ENCODE data around the gene NFIB. TPM values are rescaled to one million over a fixed set of nuclear protein-coding genes. Genes with fewer than 3 reads are reported as not detected.

Gene NFIB
- total RNA-seq, 1 donor from 2014 or later: 38.4 TPM

DNA sequence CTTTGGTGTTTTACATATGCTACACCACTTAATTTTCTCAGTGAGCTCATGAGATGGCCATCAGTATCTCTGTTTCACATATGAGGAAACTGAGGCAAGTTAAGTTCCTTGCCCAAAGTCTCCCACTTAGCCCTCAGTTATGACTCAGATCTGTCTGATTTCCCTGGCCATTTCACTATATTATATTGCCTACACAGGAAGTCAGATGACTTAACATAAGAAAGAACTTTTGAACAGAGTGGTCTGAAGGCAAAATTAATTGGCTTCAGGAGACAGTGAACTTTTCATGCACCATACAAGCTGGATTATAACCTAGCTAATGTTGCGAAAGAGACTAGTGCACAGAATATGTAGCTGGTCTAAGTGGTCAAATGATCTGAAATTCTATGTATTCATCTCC, 221.6 kb downstream of the NFIB start:
- no peak for DNase-seq (ENCODE audit: low spot score)
- no peak for ATAC-seq

GRCh38 chr9:14089051-14089803, 224.7 kb downstream of the NFIB start:
- no peak for DNase-seq (ENCODE audit: low spot score)
- ATAC-seq: no peak

DNA sequence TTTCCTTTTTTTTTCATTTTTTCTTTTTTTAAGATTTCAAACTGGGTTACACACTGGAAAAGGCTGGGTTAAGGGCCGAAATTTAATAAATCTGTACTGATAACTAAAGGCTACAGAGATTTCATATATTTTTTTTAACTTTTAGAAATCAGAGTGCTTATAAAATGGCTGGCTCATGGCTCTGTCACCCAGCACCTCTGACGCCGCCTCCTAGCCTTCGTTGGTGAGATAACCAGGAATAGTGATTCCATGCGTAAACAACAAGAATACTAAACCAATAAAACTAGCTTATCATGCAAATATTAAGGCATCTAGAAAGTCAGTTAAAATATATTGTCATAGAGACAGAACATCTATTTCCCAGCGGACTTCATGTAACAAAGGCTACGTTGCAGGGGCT, 226.4 kb downstream of the NFIB start:
- ATAC-seq (no peak), DNase-seq (ENCODE audit: low spot score) (no peak)

GRCh38 chr9:14086495-14086894, 227.4 kb downstream of the NFIB start:
- DNase-seq (ENCODE audit: low spot score) (no peak), ATAC-seq (no peak)

- ATAC-seq: no peak
- no peak for DNase-seq (ENCODE audit: low spot score)
These were observed 228.1 kb downstream of the NFIB start for GRCh38 chr9:14085810-14086209.

- peak; percentile 55 for ATAC-seq
- no peak for DNase-seq (ENCODE audit: low spot score)
These were observed 229.1 kb downstream of the NFIB start for GRCh38 chr9:14084867-14085266.

DNA sequence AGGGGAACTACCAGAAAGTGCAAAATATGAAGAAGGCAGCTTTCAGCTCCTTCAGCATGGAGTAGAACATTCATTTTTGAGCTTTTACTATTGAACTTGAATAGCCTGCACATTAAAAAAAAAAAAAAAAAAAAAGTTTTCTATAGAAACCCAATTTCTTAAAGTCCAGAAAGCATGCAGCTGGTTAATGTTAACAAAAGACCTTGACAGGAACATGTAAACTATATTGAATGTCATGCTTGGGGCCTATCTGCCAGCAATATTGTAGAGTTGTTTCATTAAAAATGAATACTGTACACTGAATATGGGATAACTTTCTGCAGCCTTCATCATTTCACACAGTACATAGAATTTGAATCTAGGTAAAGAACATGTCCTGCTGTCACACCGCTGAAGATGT, 230.6 kb downstream of the NFIB start:
- no peak for ATAC-seq
- no peak for DNase-seq (ENCODE audit: low spot score)

- no peak for ATAC-seq
- DNase-seq (ENCODE audit: low spot score): no peak
These were observed 231.2 kb downstream of the NFIB start for GRCh38 chr9:14082732-14083131.

- ATAC-seq: no peak
- no peak for DNase-seq (ENCODE audit: low spot score)
These were observed 232.2 kb downstream of the NFIB start for GRCh38 chr9:14081745-14082144.

- ATAC-seq (no peak), DNase-seq (ENCODE audit: low spot score) (no peak)
These were observed 232.9 kb downstream of the NFIB start for GRCh38 chr9:14080959-14081542.

GRCh38 chr9:14079440-14079839, 234.5 kb downstream of the NFIB start:
- DNase-seq (ENCODE audit: low spot score): no peak
- no peak for ATAC-seq

DNA sequence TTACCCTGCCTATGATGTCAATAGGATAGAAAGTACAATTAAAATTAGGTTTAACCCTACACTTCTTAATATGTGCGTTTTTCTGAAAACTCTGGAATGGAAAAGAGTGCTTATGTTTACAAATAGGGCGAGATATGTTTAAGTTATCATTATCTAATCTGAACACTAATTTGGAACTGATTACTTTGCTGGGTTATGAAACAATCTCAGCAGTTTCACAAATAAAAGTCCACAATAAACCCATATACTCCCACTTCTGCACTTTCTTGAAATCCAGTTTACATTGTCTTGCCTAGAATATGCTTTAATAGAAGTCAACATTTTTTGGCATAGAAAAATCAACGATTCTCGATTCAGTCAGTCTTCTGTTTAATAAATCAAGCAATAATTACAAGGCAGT, 236.3 kb downstream of the NFIB start:
- DNase-seq (ENCODE audit: low spot score) (no peak), ATAC-seq (no peak)

DNA sequence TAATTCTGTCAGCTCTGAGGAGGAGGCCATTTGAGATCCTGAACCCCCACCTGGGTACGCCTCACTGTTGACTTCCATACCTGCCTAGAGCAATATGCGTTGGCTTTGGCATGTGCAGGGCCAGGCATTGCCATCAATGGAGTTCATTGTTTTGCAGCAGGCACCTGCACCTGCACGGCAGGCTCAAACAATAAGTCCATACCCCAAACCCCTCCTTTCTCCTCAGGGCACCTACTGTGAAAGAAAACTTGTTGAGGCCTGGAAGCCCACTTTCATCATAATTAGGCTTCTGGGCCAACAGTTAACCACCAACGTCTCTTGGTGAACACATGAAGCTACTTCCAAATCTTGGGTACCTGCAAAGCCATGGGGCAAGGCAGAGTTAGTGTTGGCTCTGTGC, 238.7 kb downstream of the NFIB start:
- ATAC-seq: no peak
- DNase-seq (ENCODE audit: low spot score): no peak

GRCh38 chr9:14072850-14073249, 241.1 kb downstream of the NFIB start:
- ATAC-seq (peak; percentile 51), DNase-seq (ENCODE audit: low spot score) (no peak)

- ATAC-seq (no peak), DNase-seq (ENCODE audit: low spot score) (no peak)
These were observed 242.5 kb downstream of the NFIB start for GRCh38 chr9:14071484-14071883.

DNA sequence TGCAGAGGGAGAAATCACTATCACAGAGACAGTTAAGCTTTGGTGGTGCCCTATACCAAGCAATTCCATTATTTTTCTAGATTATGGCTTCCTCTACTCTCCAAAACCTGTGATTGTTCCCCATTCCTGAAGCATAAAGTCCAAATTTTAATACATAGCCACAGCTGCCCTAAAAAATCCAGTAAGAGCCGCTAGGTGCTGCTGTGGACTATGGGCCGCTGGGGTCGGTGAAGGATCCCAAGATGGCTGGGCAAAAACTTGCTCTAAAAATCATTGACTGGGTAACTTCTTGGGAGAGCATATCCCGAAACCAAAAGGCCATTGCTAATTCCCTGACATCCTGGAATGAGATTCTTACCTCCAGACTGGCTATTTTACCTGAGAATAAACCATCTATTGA, 245.3 kb downstream of the NFIB start:
- ATAC-seq (no peak), DNase-seq (ENCODE audit: low spot score) (no peak)

DNA sequence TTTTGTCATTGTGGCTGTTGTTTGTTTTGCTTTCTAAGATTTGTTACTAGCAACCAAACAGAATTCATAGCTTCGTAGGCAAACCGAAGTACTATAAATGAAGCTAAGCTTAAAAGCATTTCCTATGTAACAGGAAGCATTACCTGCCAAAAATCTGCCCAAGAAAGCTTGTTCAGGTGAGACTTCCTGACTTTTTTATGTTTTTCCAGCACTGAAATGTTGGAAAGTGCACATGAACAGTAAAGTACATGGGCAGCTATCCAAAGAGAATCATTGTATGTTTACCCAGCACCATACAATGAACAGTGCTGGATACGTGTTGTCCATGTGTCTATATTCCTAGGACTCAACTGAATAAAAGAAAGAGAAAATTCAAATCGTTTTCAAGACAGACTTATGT, 247.1 kb downstream of the NFIB start:
- DNase-seq (ENCODE audit: low spot score) (no peak), ATAC-seq (no peak)

- ATAC-seq: no peak
- DNase-seq (ENCODE audit: low spot score): no peak
These were observed 247.9 kb downstream of the NFIB start for GRCh38 chr9:14066032-14066431.

GRCh38 chr9:14064940-14065339, 249.0 kb downstream of the NFIB start:
- ATAC-seq (no peak), DNase-seq (ENCODE audit: low spot score) (no peak)

DNA sequence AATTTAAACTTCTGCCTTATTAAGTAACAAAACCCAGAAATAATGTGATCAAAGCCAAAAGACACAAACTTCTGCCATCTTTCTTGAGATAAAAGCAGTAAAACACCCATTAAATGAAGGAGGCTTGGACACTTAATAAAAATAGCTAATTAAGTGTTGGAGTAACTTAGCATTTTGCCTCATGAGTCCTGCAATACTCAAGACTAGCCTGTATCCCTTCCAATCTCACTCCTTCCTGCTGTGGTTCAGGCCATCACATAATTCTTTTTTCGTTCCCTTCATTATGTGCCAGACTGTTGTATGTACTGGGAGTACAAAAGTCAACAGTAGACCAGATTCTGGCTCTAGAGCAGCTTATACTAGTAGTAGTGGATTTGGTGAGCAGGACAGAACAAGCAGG, 250.2 kb downstream of the NFIB start:
- ATAC-seq: no peak
- no peak for DNase-seq (ENCODE audit: low spot score)

GRCh38 chr9:14062586-14063221, 251.2 kb downstream of the NFIB start:
- ATAC-seq: no peak
- no peak for DNase-seq (ENCODE audit: low spot score)

DNA sequence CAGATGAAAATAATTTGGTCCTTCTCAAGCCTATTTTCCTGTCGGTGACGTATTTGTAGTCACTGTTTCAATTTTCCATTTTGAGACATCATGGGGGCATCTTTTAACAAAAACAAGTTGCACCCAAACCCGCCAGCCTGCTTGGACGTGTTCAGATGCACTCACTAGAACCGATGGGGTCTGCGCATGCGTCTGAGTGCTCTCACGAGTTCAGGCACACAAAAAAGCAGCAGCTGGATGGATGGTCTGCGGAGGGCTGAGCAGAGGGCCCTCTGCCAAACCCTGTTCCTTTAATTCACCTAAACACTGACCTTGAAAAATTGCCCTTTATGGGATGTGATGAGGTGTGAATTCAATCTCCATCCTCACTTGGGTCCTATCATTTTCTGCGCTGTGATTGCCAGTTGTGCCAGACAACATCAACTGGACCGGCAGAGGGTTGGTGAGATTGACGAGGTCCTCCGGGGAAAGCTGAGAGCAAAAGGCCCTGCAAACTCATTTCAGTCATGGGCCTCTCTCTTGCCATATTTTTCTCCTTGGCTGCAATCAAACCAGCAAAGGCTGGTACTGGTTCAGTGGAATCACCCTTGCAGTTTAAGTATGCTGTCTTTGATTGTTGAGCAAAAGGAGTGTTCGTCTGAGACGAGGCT, 251.9 kb downstream of the NFIB start:
- ATAC-seq (no peak), DNase-seq (ENCODE audit: low spot score) (no peak)
